GM20000 (cell line): ENCODE results near the gene PAK1IP1.
"Not testable (repeated sequence)": the region's sequence is repeated elsewhere in the genome, so short reads cannot be mapped to it uniquely, and the experiment has no call there.

Experiments
- DNase-seq: peaks from one replicate; pipeline ENCODE4 v3.0.0; 2012; ENCODE audit warnings: low spot score
- CTCF ChIP-seq: IDR thresholded peaks from 2 replicates; pipeline ENCODE4 v1.5.1; 2012; ENCODE audit warnings: mild to moderate bottlenecking, control low read depth; ENCODE audit errors: extremely low read depth, missing control alignments

Gene PAK1IP1

GRCh38 chr6:10746915-10747250 is 52.1 kb downstream of the PAK1IP1 start:
- no peak for DNase-seq
- no peak for TF ChIP-seq CTCF

- DNase-seq = peak; percentile 97
- TF ChIP-seq CTCF = no peak
These were observed 52.6 kb downstream of the PAK1IP1 start, which contains the start of gene TMEM14B for GRCh38 chr6:10747251-10747972. Gene TMEM14B, plus strand, starts transcription at chr6:10747805. Its CDS starts 1,441 bp downstream, at chr6:10749246.

- TF ChIP-seq CTCF = no peak
- DNase-seq = no peak
These were observed 55.0 kb downstream of the PAK1IP1 start for GRCh38 chr6:10749734-10750133.

- not testable (repeated sequence) for DNase-seq
These were observed 55.8 kb downstream of the PAK1IP1 start for GRCh38 chr6:10750568-10750967.

- DNase-seq = not testable (repeated sequence)
These were observed 57.0 kb downstream of the PAK1IP1 start for GRCh38 chr6:10751757-10752156.

GRCh38 chr6:10756085-10756484 is 61.3 kb downstream of the PAK1IP1 start:
- no peak for DNase-seq
- TF ChIP-seq CTCF = no peak
